A549 (cell line): ENCODE results near the gene CLN5. TPM values are rescaled to one million over a fixed set of nuclear protein-coding genes. Genes with fewer than 3 reads are reported as not detected.

ENCODE experiments used
- ATAC-seq, 2 experiments: fragments of 200-7000 bp in 1 of 2; fragments of >200 bp in 1 of 2; cut with Nextera tagmentation in 1 of 2; cut with Tn5 transposase in 1 of 2; 3 replicates each; pipeline versions ENCODE4 v1.8.0 to v1.9.1; 2018 to 2020; ENCODE audit warnings: mild to moderate bottlenecking in 1 of 2, moderate library complexity in 1 of 2
- CTCF ChIA-PET: fragments of 300-600 bp; sonication (Branson Sonifier 250); formaldehyde crosslinking; extraction: SDS; loops from one replicate; lab custom pipeline; 2021; ENCODE audit warnings: antibody characterized with exemption, inconsistent platforms; lab: Yijun Ruan, JAX
- POLR2A ChIA-PET: fragments of 350-600 bp; formaldehyde crosslinking; extraction: SDS; loops from one replicate; lab custom pipeline; 2021; ENCODE audit warnings: antibody characterized with exemption, inconsistent platforms; lab: Yijun Ruan, JAX
- DNase-seq, 2 experiments: peaks; one replicate each; pipeline versions ENCODE4 v3.0.0 to v3.0.0-alpha.2; 2011 to 2016; ENCODE audit warnings: low read depth in 1 of 2, low spot score in 1 of 2
- FAIRE-seq: peaks from 2 replicates; lab custom pipeline; 2011; peaks lifted over from hg19 to GRCh38; lab: Jason Lieb, UNC
- H3K27ac ChIP-seq, 2 experiments: fragments of >200 bp; sonication (Bioruptor Twin); formaldehyde crosslinking; 3 replicates each; pipeline ENCODE4 v1.5.1; 2016 to 2017
- H3K4me1 ChIP-seq: fragments of >200 bp; sonication (Bioruptor Twin); formaldehyde crosslinking; 3 replicates; pipeline ENCODE4 v1.6.1; 2016
- H3K4me2 ChIP-seq: fragments of >200 bp; sonication (Bioruptor Twin); formaldehyde crosslinking; 3 replicates; pipeline ENCODE4 v1.6.1; 2016
- H3K4me3 ChIP-seq: fragments of >200 bp; sonication (Bioruptor Twin); formaldehyde crosslinking; 3 replicates; pipeline ENCODE4 v1.5.1; 2016
- H3K9me3 ChIP-seq: fragments of >200 bp; sonication (Bioruptor Twin); formaldehyde crosslinking; 3 replicates; pipeline ENCODE4 v1.6.1; 2016
- BCL3 ChIP-seq: fragments of >200 bp; sonication (Bioruptor Twin); formaldehyde crosslinking; IDR thresholded peaks from 3 replicates; pipeline ENCODE4 v1.6.1; 2016
- CBX2 ChIP-seq: fragments of 200-600 bp; sonication (generic); IDR thresholded peaks from 2 replicates; pipeline ENCODE4 v1.6.1; 2016; ENCODE audit warnings: low read depth, mild to moderate bottlenecking, borderline replicate concordance
- CBX8 ChIP-seq: fragments of 200-600 bp; sonication (generic); IDR thresholded peaks from 2 replicates; pipeline ENCODE4 v1.6.1; 2016
- CTCF ChIP-seq: fragments of >200 bp; sonication (Bioruptor Twin); formaldehyde crosslinking; IDR thresholded peaks from 3 replicates; pipeline ENCODE4 v1.5.1; 2016
- EHMT2 ChIP-seq: fragments of 200-600 bp; sonication (generic); IDR thresholded peaks from 2 replicates; pipeline ENCODE4 v1.6.1; 2016; ENCODE audit warnings: antibody characterized with exemption, low read depth, mild to moderate bottlenecking, moderate library complexity
- FOSB ChIP-seq: fragments of 250-450 bp; sonication (Bioruptor Pico); IDR thresholded peaks from 2 replicates; pipeline ENCODE4 v1.5.0; 2020; ENCODE audit warnings: mild to moderate bottlenecking, moderate library complexity
- FOSL2 ChIP-seq, 2 experiments: fragments of 450-650 bp in 1 of 2; fragments of >200 bp in 1 of 2; sonication (Bioruptor Twin) in 1 of 2; formaldehyde crosslinking; IDR thresholded peaks; 2 replicates each; pipeline versions ENCODE4 v1.5.0 to v1.6.1; 2016 to 2020; ENCODE audit warnings: mild to moderate bottlenecking in 1 of 2, moderate library complexity in 1 of 2
- HES2 ChIP-seq: fragments of >200 bp; sonication (Bioruptor Twin); formaldehyde crosslinking; IDR thresholded peaks from 2 replicates; pipeline ENCODE4 v1.6.1; 2016
- HMGXB4 ChIP-seq: fragments of 250-450 bp; sonication (Bioruptor Pico); IDR thresholded peaks from 2 replicates; pipeline ENCODE4 v1.5.0; 2021; ENCODE audit warnings: mild to moderate bottlenecking, moderate library complexity, borderline replicate concordance
- JUN ChIP-seq, 2 experiments: fragments of >200 bp; sonication (Bioruptor Twin); formaldehyde crosslinking; IDR thresholded peaks; 2 replicates in 1 of 2; 3 replicates in 1 of 2; pipeline ENCODE4 v1.6.1; 2016 to 2017
- KDM5A ChIP-seq: fragments of 200-600 bp; sonication (generic); IDR thresholded peaks from 2 replicates; pipeline ENCODE4 v1.6.1; 2016; ENCODE audit warnings: antibody characterized with exemption, mild to moderate bottlenecking
- MYC ChIP-seq: IDR thresholded peaks from 2 replicates; pipeline ENCODE4 v1.6.1; 2012; ENCODE audit warnings: mild to moderate bottlenecking, inconsistent platforms, low read length, improper control_type of control experiment, borderline replicate concordance
- NPAS2 ChIP-seq: fragments of 250-450 bp; sonication (Bioruptor Pico); IDR thresholded peaks from 2 replicates; pipeline ENCODE4 v1.8.0; 2022; ENCODE audit warnings: mild to moderate bottlenecking, moderate library complexity, borderline replicate concordance
- RARB ChIP-seq: fragments of 250-450 bp; sonication (Bioruptor Pico); IDR thresholded peaks from 2 replicates; pipeline ENCODE4 v1.8.0; 2021; ENCODE audit warnings: mild to moderate bottlenecking, moderate library complexity
- RNF2 ChIP-seq: fragments of 200-600 bp; sonication (generic); IDR thresholded peaks from 2 replicates; pipeline ENCODE4 v1.6.1; 2016; ENCODE audit warnings: low read depth, mild to moderate bottlenecking, antibody characterized with exemption, moderate library complexity, borderline replicate concordance
- ZFP36 ChIP-seq: fragments of 450-650 bp; IDR thresholded peaks from 2 replicates; pipeline ENCODE4 v1.6.1; 2014; ENCODE audit warnings: borderline replicate concordance; ENCODE audit not compliant: partially characterized antibody
- ZSCAN20 ChIP-seq: fragments of 250-450 bp; sonication (Bioruptor Pico); IDR thresholded peaks from 2 replicates; pipeline ENCODE4 v1.8.0; 2022; ENCODE audit warnings: mild to moderate bottlenecking, moderate library complexity
- WGBS: methylation state at CpG from one replicate; pipeline ENCODE4 v1.1.6; 2017; ENCODE audit errors: missing lambda C conversion rate; 5-methylcytosine and 5-hydroxymethylcytosine counted together
- polyA plus RNA-seq, 4 experiments: library from polyadenylated mRNA; depleted of rRNA in 3 of 4; stranded (reverse); fragments of >200 nt; fragmentation: RNase III in 1 of 4; extraction: RNeasy Plus Mini Kit Qiagen cat#74134 plus additional on column Dnase treatment in 1 of 4; gene quantifications; 2 replicates in 3 of 4; 3 replicates in 1 of 4; pipeline ENCODE4 v1.2.3, GENCODE V29; 2011 to 2017

Gene CLN5
- polyA plus RNA-seq, 2 of the 4 experiments (the other 2 are of a cell fraction), result 11.7 to 21.1 TPM

- POLR2A ChIA-PET, result no interaction called here
- Histone ChIP-seq H3K4me3 (no peak overlapping the region), H3K27ac (no peak overlapping the region), H3K4me2 (no peak overlapping the region), H3K4me1 (no peaks in the 10 kb centered on the region), H3K9me3 (no peaks in the 10 kb centered on the region)
- CTCF ChIA-PET, result no interaction called here
- DNase-seq (no peak), ATAC-seq (no peak), FAIRE-seq (no peak)
- 67% methylated on average over 5 of the region's 5 CpGs for WGBS
- TF ChIP-seq HES2 (no peak), RNF2 (no peak), RARB (no peak), CBX8 (no peak), FOSL2 (IDR thresholded peaks at IDR 0.05) (no peak), FOSL2 (CRISPR knock-in tag; IDR thresholded peaks at IDR 0.05) (no peak), HMGXB4 (no peak), EHMT2 (no peak), ZFP36 (no peak), FOSB (no peak), CTCF (no peak), KDM5A (no peak), BCL3 (no peak)
Measured at GRCh38 chr13:76983676-76984075, 8.2 kb upstream of the CLN5 start.

GRCh38 chr13:76991432-76991795 lies 467 bp upstream of the CLN5 start:
- H3K4me3 ChIP-seq, result peak overlapping the region; percentile 83
- ATAC-seq (peak in 1 of 2 experiments; percentile 21; a peak in 2 of 6 replicates), DNase-seq (no peak), FAIRE-seq (no peak)
- H3K27ac ChIP-seq, result peak overlapping the region; percentile 90 to 96
- no peaks in the 10 kb centered on the region for H3K9me3 ChIP-seq
- ChIA-PET POLR2A (interaction anchor here (0.9 to 2.9 kb wide), 3 partner anchors 14 to 280 kb away, joined by 3 to 10 read pairs (median 4); partner anchors contain the start of gene FBXL3), CTCF (interaction anchor here (2.2 to 2.6 kb wide), 2 partner anchors 11 kb away, joined by 5 to 14 read pairs; no protein-coding TSS in a partner anchor)
- H3K4me1 ChIP-seq, result peaks cover 8% of the 10 kb centered on the region; the same call in 1 of the 3 replicates
- H3K4me2 ChIP-seq, result peak overlapping the region; percentile 86
- TF ChIP-seq JUN (IDR thresholded peaks at IDR 0.05), result no peak
- no peak for TF ChIP-seq NPAS2 (CRISPR knock-in tag)
- TF ChIP-seq CBX2, result no peak
- TF ChIP-seq CBX8, result no peak
- TF ChIP-seq FOSL2 (IDR thresholded peaks at IDR 0.05), result no peak
- no peak for TF ChIP-seq FOSL2 (CRISPR knock-in tag; IDR thresholded peaks at IDR 0.05)
- TF ChIP-seq ZSCAN20 (CRISPR knock-in tag), result no peak
- WGBS, result 55% methylated on average over 15 of the region's 15 CpGs

- Histone ChIP-seq H3K27ac (peak overlapping the region; percentile 90 to 96), H3K9me3 (no peaks in the 10 kb centered on the region), H3K4me2 (peak overlapping the region; percentile 86), H3K4me3 (peak overlapping the region; percentile 83), H3K4me1 (peaks cover 8% of the 10 kb centered on the region; the same call in 1 of the 3 replicates)
- ChIA-PET POLR2A (interaction anchor here (1.1 to 2.9 kb wide), 2 partner anchors 13 to 34 kb away, joined by 4 to 10 read pairs; partner anchors contain the start of gene FBXL3), CTCF (interaction anchor here (2.2 kb wide), 1 partner anchor 10 kb away, joined by 5 read pairs; no protein-coding TSS in a partner anchor)
- TF ChIP-seq MYC (no peak), NPAS2 (CRISPR knock-in tag) (no peak)
- WGBS, result 4% methylated on average over 20 of the region's 20 CpGs
- FAIRE-seq (no peak), DNase-seq (peak; percentile 10 to 17), ATAC-seq (peak; percentile 27 to 30; a peak in 4 of 6 replicates)
Measured at GRCh38 chr13:76992548-76993001, 694 bp downstream of the CLN5 start.
